Right renal cortex interstitium (tissue), 3 donors: ENCODE results near the gene IRX6. TPM values are rescaled to one million over a fixed set of nuclear protein-coding genes. Genes with fewer than 3 reads are reported as not detected.

ENCODE experiments used
- DNase-seq, 3 donors: peaks; one replicate each; pipeline ENCODE4 v3.0.0-alpha.2; 2013; ENCODE audit warnings: low read depth in 3 of 3, low spot score in 2 of 3
- polyA plus RNA-seq, 3 donors: library from polyadenylated mRNA; unstranded; fragments of 120-200 nt; gene quantifications; one replicate each; pipeline ENCODE4 v1.2.1, GENCODE V29; 2013; ENCODE audit not compliant: insufficient read length in 3 of 3

Gene IRX6
- polyA plus RNA-seq, 3 donors: 4.6 to 4.9 (median 4.6) TPM

DNA sequence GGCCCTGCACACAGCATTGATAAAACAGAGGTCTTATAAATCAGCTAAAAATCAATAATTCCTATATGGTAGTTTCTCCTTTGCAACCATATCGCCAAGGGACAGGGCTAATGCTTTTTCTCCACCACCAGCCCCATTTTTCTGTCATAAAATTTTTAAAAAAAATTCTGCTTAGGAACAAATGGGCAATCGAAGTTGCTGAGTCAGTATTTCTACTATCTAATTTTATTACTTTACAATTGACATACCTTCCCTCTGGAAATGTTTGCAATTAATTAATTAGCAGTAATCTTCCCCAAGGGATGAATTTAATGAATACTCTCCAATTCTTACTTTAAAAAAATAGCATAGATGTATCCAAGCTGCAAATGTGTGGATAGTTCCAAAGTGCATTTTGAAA lies 1.7 kb upstream of the IRX6 start:
- no peak for DNase-seq

DNA sequence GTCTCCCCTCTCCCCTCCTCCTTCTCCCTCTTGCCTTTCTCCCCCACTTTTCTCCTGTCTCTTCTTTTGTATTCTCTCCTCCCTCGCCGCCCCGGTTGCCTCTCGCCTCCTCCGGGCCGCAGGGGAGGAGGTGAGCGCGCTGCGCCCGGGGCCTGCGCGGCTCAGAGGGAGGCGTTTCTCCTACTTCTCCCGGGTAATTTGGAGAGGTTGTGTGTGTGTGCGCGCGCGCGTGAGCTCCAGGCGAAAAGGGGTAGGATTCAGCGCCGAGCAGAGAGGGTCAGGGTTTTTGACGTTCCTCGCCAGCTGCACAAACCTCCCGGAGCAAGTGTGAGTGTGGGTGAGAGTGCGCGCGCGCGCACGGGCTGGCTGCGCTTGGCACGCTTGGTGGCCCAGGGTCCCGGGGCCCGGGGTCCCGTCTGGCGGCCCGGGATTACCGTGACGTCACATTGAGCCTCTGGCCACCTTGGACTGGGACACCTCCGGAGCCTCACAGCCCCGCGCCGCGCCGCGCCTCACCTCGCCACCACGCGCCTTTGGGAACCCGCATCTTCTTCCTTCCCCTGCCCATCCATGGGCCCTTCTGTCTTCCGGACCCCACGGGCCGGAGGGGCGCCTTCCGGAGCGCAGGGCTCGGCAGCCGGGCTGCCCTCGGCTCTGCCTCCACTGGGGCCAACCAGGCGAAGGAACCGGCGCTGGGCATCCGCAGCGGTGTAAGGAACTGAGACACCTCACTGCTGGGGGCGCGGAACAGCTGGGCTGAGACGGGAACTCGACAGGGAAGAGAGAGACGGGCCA lies 479 bp downstream of the IRX6 start:
- DNase-seq: no peak

DNA sequence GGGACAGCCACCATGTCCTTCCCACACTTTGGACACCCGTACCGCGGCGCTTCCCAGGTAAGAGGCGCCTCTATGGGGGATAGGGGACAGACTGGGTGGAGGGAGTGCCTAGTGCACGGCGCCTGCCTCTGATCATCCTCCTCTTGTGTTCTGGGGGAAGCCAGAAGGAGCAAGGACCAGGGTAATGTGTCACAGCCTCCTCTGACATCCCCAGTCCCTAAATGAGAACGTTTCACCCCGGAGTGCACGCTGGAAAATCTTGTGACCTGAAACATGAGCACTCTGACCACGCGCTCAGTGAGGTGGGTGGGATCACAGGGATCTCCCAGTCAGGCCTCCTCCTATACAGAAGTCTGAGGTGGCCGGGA lies 1.1 kb downstream of the IRX6 start:
- no peak for DNase-seq

DNA sequence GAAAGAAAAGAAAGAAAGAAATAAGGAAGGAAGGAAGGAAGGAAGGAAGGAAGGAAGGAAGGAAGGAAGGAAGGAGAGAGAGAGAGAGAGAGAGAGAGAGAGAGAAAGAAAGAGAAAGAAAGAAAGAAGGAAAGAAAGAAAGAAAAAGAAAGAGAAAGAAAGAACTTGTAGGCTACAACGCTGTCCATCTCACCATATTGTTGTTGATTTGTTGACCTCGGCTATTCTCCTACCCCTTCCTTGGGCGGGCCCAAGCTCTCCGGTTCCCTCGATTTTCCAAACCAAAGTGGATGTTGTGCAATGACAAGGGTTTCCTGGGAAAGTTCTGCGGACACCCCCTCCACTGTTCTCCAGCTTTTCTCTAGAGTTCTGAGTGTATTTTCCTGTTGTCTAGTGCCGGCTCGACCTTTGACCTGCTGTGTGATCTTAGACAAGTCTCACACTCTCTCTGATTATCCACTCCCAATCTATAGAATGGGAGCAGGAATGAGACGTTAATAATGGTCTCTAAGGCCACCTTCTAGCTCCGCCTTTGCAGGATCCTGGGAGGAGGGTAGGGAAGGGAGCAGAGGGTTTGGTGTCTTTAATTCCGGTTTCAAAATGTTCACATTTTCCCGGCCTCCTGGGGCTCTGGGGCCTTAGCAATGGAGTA lies 1.6 kb downstream of the IRX6 start:
- no peak for DNase-seq

DNA sequence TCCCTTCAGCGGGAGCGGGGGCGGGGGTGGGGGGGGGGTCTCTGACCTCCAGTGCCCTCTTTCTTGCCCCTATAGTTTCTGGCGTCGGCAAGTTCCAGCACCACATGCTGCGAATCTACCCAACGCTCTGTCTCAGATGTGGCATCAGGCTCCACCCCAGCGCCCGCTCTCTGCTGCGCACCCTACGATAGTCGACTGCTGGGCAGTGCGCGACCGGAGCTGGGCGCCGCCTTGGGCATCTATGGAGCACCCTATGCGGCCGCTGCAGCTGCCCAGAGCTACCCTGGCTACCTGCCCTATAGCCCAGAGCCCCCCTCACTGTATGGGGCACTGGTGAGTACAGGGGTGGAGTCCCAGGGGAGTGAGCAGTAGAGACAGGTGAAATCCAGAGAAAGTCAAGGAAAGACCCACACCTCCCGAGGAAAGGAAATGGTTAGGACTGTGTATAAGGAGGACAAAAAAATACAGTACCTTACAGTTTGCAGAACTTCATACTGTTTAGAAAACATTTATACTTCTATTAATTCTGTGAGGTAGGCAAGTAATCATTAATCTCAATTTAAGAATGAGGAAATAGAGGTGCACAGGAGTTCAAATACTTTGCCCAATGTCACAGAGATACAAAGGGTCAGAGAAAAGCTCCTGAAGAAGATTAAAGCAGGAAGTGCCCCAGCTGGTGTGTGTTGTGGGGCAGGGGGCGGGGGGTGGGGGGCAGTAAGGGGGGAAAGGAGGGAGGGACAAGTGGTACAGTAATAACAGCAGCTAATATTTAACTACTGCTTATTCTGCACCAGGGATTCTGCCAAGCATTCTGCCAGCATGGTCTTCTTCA lies 2.5 kb downstream of the IRX6 start:
- DNase-seq: no peak

DNA sequence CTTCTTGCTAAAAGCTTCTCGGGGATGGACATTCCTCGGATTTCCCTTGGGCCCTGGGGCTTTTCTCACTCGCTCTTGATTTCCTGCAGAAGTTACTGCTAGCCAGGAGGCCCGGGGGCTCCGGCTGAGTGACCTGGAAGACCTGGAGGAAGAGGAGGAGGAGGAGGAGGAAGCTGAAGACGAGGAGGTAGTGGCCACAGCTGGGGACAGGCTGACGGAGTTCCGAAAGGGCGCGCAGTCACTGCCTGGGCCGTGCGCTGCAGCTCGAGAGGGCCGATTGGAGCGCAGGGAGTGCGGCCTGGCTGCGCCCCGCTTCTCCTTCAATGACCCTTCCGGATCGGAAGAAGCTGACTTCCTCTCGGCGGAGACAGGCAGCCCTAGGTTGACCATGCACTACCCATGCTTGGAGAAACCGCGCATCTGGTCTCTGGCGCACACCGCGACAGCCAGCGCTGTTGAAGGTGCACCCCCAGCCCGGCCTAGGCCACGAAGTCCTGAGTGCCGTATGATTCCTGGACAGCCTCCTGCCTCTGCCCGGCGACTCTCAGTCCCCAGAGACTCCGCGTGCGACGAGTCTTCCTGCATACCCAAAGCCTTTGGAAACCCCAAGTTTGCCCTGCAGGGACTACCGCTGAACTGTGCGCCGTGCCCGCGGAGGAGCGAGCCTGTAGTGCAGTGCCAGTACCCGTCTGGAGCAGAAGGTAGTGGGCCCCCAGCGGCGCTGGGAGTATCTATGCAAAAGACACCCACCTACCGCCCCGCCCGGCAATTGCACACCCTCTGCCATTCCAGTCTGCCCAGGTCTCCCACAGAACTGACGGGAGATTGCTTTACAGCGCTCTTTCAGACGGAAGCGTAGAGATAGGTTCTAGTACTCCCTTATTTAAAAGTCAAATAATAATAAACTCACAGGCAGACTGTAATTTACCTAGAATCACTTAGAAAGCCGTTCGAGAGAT lies 4.9 kb downstream of the IRX6 start:
- DNase-seq: no peak

DNA sequence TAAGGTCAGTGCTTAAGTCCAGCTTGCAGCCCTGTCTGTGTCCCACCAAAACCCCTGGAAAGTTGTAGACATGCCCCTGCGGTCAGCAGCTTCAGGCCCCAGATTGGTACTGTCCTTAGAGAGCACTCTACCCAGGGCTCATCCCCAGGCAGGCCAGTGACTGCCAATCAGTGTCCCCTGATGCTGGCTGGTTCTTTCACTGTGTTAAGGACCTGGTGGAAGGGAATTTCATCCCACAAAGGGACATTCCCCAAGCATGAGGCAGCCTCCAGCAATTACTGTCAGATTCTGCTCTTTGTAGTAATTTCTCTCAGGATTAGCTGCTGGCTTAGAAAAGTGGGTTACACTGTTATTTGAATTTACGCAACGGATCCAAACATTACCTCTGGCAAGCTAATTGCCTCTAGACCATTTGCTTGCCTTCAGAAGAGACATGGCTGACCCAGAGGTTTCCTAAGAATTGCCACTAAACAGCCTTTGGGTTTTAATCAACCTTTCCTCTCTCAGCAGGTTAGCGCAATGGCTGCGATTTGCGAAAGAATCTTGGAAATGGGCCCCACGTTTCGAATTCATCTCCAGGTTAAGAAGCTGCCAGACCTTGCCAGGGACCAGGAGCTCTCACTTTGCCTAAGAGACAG lies 5.9 kb downstream of the IRX6 start:
- DNase-seq: no peak

DNA sequence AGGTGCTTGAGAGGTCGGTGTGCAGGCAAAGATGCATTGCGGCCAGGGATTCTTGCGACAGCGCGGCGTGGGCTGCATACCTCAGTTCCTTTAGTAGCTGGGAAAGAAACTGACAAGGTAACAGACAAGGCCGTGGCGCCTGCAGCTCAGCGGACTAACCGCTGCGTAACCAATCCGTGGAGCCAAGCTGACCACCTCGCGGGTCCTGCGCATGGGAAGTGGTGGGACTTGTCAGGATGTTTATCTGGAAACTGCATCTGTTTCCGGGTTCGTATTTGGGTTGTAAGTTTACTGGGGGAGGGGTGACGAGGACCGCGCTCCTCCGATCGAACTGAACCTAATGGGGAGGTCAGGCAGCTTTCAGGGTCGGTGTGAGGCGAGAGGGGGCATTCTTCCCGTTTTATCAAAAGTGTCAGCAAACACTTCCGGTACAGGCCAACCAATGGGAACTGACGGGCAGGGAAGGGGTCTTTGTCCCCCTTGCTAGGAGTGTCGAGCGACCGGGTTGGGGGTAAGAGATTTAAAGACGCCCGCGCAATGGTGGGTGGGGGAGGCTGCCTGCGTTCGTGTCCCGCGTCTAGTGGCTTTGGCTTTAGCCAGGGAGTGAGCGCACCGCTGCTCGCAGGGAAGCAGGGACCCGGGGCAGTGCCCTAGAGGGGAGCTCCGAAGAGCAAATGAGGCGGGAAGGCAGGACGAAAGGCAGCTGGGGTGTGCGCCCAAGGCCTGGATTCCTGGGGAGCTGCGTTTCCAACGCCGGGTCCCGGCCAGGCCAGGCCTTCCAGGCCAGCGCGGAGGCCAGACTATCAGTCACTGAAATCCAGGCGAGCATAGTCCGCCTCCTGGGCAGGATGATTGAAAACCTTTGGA lies 7.0 kb downstream of the IRX6 start:
- no peak for DNase-seq

DNA sequence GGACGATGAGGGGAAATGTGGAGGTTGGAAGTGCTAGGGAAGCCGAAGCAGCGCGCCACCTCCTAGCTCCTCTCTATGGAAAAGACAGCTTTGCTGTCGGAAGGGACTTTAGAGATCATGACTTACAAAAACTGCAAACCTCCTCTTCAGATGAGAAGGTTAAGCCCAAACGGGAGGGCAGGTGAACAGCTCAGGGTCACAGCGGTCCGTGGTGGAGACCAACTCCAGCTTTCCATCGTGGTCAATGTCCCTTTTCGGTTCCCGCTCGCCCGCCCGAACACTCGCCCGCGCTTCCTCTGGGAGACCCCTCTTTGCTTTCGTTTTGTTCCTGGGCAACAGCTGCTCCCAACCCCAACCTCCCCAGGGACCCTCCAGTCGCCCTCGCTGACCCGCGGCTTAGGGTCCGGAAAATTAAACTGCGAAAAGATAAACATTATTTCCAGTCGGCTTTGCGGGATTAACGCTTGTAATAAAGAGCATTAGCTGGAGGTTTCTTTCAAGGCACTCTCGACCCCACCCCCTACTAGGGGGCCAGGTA lies 7.7 kb downstream of the IRX6 start:
- no peak for DNase-seq

DNA sequence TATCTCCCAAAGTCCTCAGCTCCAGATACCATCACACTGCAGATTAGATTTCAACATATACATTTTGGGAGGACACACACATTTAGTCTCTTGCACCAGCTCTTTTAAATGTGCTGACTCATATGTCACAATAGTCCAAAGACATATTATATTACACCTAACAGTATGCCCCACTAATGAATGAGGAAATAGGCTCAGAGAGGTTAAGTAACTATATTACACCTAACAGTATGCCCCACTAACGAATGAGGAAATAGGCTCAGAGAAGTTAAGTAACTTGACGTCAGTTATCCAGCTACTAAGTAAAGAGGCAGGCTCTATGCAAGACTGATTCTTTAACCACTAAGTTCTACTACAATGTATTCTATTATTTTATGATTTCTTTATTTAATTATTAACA lies 9.7 kb downstream of the IRX6 start:
- DNase-seq: no peak

DNA sequence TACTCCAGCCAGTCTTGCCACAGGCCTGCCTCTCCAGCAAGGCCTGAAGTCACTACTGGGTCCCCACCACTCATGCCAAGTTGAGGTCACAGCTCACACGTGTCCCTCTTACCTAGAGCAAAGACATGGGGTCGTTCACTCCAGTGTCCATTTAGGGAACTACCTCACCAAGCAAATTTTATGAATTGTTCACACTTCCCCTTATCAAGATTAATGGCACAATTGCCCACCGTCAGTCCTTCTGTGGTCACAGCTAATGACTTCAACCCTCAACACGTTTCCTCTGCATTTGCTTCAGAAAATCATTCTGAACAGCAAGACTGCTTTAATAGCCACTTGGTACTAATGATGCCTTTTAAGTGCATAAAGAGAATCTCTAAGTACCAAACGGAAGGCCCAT lies 14.6 kb downstream of the IRX6 start:
- no peak for DNase-seq

DNA sequence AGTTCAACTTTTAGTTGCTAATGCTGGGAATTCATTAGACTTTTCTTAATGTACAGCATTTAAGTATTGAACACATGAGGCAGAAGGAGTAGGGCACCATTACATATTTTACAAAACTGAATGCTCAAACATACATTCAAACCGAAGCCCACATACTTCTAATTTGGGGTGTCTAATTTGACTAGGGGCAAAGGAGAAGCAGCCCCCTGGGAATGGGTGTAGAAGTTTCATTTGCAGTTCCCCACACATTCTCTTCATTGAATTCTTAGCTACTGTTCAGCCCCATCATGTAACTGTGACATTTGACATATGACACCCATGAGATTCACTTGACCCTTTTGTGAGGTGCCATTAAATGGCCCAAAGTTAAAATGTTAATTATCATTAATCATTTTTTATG lies 16.4 kb downstream of the IRX6 start:
- DNase-seq: no peak

DNA sequence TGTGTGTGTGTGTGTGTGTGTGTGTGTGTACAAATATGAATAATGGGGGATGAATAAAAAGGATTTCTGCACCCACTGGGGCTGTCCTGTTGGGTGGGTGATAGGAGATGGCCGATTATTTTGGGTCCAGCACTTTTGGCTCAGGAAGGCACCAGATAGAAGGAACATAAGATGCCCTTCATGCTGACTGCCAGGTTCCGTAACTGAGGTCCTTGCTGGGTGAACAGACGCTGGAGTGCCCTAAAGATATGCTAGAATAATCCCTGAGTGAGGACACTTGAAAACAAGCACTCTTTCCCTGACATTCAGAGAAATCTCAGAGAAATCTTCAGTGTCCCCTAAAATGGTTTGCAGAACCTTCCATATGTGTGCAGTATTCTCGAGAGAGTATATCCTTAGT lies 17.7 kb downstream of the IRX6 start:
- no peak for DNase-seq

DNA sequence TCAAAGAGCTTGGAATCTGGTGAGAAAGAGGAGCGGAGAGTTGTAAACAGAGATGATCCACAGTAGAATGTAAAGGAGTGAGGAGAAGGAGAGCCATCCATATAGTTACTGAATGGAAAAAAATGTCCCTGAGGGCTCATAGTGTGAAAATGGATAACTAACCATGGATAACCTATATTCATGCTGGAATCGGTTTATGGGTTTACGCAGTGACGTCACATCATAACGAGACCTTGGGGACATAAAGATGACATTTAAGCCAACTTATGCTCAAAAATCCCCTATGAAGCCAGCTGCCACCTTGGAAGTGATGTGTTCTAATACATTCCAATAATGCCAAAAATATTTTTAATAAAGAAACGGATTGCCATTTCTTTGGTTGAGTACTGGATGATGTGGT lies 22.5 kb downstream of the IRX6 start:
- DNase-seq: no peak

DNA sequence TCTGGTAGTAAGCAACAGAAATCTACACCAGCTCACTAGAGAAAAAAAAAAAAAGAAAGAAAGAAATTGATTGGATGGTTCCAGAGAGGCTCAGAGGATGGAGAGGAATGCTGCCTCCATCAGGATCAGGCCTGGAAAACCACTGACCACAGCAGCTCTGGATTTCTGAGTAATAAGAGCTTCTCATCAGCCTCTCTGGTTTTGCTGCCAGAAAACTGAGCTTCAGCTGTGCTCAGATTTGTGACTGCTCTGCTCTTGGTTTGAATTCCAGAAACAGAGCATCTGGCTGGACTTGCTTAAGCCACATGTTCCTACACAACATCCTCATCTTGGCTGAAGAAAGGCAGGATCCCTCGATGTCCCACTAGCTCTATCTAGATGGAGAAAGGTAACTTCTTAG lies 25.9 kb downstream of the IRX6 start:
- DNase-seq: no peak

DNA sequence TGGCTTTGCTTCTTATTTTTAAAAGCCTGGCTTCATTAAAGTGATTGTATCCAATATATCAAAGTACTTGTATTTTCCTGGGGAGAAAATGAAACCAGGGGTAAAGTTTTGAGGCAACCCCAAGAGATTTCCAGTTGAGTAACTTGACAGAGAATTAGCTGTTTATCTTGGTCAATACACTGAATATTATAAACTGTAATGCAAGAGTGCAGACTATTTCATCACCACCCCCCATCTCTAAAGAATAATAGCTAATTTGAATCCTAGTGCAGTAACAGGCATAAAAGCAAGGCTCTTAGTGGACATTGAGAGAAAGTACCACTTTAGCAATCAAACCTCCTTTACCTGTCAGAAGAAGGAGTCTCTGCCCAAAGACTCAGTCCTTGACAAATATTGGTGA lies 27.0 kb downstream of the IRX6 start:
- DNase-seq: no peak

DNA sequence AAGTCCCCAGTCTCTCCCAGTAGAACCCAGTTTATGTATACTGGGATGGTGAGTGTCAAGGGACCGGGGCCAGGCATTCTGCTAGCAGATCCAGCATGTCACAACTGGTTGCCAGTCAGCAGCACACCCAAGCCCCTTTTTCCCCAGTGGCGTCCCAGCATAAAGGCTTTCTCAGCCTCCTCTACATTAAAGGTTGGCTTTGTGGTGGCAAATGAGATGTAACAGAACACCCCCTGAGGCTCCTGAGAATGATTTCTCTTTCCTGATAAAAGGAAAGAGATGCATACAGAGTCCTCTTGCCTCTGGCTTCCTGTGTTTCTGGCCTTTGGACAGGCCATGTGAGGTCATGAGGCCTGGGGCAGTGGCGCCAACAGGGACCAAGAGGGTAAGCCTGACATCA lies 27.9 kb downstream of the IRX6 start:
- no peak for DNase-seq

DNA sequence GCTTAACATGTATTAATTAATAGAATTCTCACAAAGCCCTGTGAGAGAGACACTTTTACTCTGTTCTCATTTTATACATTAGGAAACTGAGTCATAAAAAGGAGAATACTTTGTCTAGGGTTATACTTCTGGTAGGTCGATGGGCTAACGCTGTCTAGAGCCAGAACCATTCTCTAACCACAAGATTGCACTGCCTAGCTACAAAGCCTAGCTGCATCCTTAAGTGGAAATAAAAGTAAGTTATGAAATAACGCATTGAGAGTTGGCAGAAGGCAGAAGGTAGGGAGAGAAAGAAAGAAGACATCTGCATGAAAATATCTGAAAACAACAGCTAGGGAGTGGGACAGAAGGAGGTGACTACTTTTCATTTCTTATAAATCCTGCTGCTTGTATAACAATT lies 33.2 kb downstream of the IRX6 start:
- DNase-seq: no peak

DNA sequence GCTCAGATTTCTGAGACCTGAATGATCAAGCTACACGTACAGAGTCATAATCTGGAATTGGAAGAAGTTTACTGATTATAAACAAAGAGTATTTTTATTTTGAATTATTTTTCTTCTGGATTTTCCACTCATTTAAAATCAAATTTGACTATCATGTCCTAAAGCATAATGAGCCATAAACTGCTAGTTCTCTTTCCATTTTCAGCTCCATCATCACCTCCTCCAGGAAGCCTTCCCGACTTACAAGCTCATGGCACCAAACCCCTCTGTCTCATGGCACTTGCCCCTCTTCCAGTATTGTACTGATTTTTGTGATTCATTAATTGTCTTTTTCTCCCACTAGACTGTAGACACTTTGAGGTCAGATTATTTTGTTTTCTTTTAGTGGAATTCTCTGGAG lies 35.9 kb downstream of the IRX6 start:
- no peak for DNase-seq
